Ovary (tissue), 3 donors: ENCODE results near the gene KIR2DL3.

ENCODE experiments used
- CTCF ChIP-seq, 3 donors: fragments of 450-650 bp in 2 of 3; fragments of 200-600 bp in 1 of 3; IDR thresholded peaks; one replicate each; pipeline versions ENCODE4 v1.5.1 to v1.8.0; 2016 to 2022; ENCODE audit warnings: antibody characterized with exemption in 3 of 3, mild to moderate bottlenecking in 1 of 3
- EP300 ChIP-seq: sonication (generic); formaldehyde crosslinking; IDR thresholded peaks from one replicate; pipeline ENCODE4 v1.6.1; 2017; ENCODE audit warnings: antibody characterized with exemption
- POLR2A ChIP-seq: fragments of 450-650 bp; IDR thresholded peaks from one replicate; pipeline ENCODE4 v1.6.1; 2017; ENCODE audit warnings: antibody characterized with exemption, mild to moderate bottlenecking, moderate library complexity
- donor health status: DM: no; HTN: no; CAD: no.

- no peak for TF ChIP-seq CTCF (IDR thresholded peaks at IDR 0.05)
- no peak for TF ChIP-seq POLR2A
- TF ChIP-seq EP300: no peak
These were observed 10.8 kb upstream of the KIR2DL3 start for GRCh38 chr19:54727562-54727961.
